ENCODE results near the gene REEP2.

DNA sequence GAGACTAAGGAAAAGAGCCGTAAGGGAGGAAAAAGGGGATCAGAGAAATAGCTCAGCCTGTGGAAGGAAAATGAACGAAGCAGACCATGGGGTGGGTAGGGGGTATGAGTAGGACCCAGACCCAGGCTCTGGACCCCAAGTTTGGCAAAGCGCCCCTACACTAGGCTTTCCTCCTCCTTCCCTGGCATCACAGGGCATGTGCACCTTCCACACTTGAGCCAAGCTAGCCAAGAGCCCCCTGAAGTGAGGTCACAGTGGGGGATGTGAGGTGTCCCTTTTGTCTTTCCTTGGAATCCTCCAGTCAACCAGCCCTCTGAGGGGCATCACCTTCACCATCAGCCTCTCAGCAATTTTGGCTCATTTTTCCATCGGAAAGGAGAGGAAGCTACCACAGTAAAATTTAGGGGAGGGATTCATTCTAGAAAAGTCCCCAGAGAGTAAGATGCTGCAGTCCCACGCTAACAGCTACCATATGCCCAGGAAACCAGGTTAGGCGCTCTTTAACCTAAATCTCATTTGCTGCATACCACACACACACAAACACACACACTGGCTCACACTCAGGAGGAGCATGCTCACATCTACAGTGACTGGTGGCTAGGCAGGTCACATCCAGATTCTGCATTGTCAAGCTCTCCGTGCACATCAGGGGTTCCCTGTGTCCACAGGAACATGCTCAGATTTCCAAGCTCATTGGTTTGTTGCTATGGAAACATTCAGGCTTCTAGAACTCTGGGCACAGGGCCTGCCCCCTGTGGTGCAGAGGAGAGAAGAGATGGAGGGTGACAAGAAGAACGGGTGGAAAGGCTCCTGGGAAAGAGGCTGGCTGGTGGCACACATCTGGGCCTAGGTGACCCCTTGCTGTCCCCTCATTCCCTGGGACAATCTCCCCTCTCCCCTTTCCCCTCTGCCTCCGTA lies 9.9 kb downstream of the REEP2 start:
- TF ChIP-seq, protein P1, sequence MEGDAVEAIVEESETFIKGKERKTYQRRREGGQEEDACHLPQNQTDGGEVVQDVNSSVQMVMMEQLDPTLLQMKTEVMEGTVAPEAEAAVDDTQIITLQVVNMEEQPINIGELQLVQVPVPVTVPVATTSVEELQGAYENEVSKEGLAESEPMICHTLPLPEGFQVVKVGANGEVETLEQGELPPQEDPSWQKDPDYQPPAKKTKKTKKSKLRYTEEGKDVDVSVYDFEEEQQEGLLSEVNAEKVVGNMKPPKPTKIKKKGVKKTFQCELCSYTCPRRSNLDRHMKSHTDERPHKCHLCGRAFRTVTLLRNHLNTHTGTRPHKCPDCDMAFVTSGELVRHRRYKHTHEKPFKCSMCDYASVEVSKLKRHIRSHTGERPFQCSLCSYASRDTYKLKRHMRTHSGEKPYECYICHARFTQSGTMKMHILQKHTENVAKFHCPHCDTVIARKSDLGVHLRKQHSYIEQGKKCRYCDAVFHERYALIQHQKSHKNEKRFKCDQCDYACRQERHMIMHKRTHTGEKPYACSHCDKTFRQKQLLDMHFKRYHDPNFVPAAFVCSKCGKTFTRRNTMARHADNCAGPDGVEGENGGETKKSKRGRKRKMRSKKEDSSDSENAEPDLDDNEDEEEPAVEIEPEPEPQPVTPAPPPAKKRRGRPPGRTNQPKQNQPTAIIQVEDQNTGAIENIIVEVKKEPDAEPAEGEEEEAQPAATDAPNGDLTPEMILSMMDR (IDR thresholded peaks at IDR 0.05; ENCODE audit: insufficient read depth, low read length, poor library complexity, severe bottlenecking) = no peak
- no peak for TF ChIP-seq EZH2phosphoT487 (conservative IDR thresholded peaks at IDR 0.05; ENCODE audit: low read length)

All from SU-DHL-6 (cell line).